ENCODE measurements around the gene KCNC1. TPM values are rescaled to one million over a fixed set of nuclear protein-coding genes. Genes with fewer than 3 reads are reported as not detected.

Gene KCNC1
- total and polyA plus RNA-seq, 2 of the 4 experiments (the other 2 are of a cell fraction): 0.03 TPM; not detected in 1

- H2AFZ ChIP-seq (replicated peaks; ENCODE audit: low read length, poor library complexity): no peak overlapping the region
- POLR2A ChIA-PET (ENCODE audit: unreplicated experiment): no interaction called here
- no peak overlapping the region for H3K4ac ChIP-seq (ENCODE audit: low read depth, low read length)
- H2AK9ac ChIP-seq (replicated peaks; ENCODE audit: low read depth, low read length, poor library complexity): no peak overlapping the region
- H2BK120ac ChIP-seq (ENCODE audit: low read depth, low read length): no peak overlapping the region
- TF ChIP-seq FOS (IDR thresholded peaks at IDR 0.05; ENCODE audit: low read depth, low read length) (no peak), BHLHE40 (IDR thresholded peaks at IDR 0.05; ENCODE audit: low read depth, low read length) (no peak), MAZ (IDR thresholded peaks at IDR 0.05; ENCODE audit: borderline replicate concordance, low read depth, low read length) (no peak), RAD21 (IDR thresholded peaks at IDR 0.05; ENCODE audit: low read length) (no peak), CTCF (conservative IDR thresholded peaks at IDR 0.05; ENCODE audit: low read depth, low read length) (no peak), POLR2A (IDR thresholded peaks at IDR 0.05; ENCODE audit: low read depth, low read length) (no peak), SMC3 (IDR thresholded peaks at IDR 0.05; ENCODE audit: low read depth, low read length) (no peak), CHD1 (IDR thresholded peaks at IDR 0.05; ENCODE audit: low read depth, low read length) (no peak), NFE2L2 (IDR thresholded peaks at IDR 0.05; ENCODE audit: low read depth, low read length) (no peak), RFX5 (IDR thresholded peaks at IDR 0.05; ENCODE audit: low read depth, low read length) (no peak), CEBPB (IDR thresholded peaks at IDR 0.05; ENCODE audit: low read depth, low read length) (no peak), USF2 (IDR thresholded peaks at IDR 0.05; ENCODE audit: low read depth, low read length) (no peak), MAFK (IDR thresholded peaks at IDR 0.05; ENCODE audit: low read depth, low read length) (no peak)
- intact Hi-C loops (cut with micrococcal nuclease) (no loop called here), in situ Hi-C loops (cut with MboI; ENCODE audit: low sequenced_read_pairs) (no loop called here), dilution Hi-C loops (cut with HindIII; ENCODE audit: low sequenced_read_pairs, unreplicated experiment) (no loop called here)
- H4K5ac ChIP-seq (ENCODE audit: low read depth, low read length): no peak overlapping the region
- no peaks in the 10 kb centered on the region for H4K20me1 ChIP-seq (ENCODE audit: insufficient read depth, low read length)
- no peaks in the 10 kb centered on the region; the same call in 1 of the 2 replicates for H3K4me1 ChIP-seq (ENCODE audit: control insufficient read depth, insufficient read depth, low read length)
- no peak overlapping the region for H3K14ac ChIP-seq (replicated peaks; ENCODE audit: low read depth, low read length)
- H2BK15ac ChIP-seq (ENCODE audit: low read depth, low read length): no peak overlapping the region
- DNase-seq (no peak), ATAC-seq (ENCODE audit: low read depth) (no peak)
- no peaks in the 10 kb centered on the region for H3K36me3 ChIP-seq (ENCODE audit: control insufficient read depth, insufficient read depth, low read length)
- H3K9me3 ChIP-seq (ENCODE audit: control insufficient read depth, insufficient read depth, low read length): no peaks in the 10 kb centered on the region
- H4K8ac ChIP-seq (ENCODE audit: low read depth in 2 of 2, low read length in 2 of 2): no peak overlapping the region
- H3K9me1 ChIP-seq (ENCODE audit: insufficient read depth, low read length): 0 out of 2 replicates have a peak, but pooled peaks cover 6% of the 10 kb centered on the region
- H3K27me3 ChIP-seq (ENCODE audit: control insufficient read depth, insufficient read depth, low read length): no peaks in the 10 kb centered on the region
- no peak overlapping the region for H2BK20ac ChIP-seq (ENCODE audit: low read depth, low read length)
- no peak overlapping the region for H3K4me3 ChIP-seq (ENCODE audit: insufficient read depth, low read depth, low read length)
- no peak overlapping the region for H3K4me2 ChIP-seq (ENCODE audit: low read depth, low read length)
- no peak overlapping the region for H3K9ac ChIP-seq (ENCODE audit: low read depth, low read length)
- H4K91ac ChIP-seq (ENCODE audit: insufficient read depth, low read depth, low read length): no peak overlapping the region
- peak overlapping the region; percentile 14; the same call in 1 of the 2 replicates for H2AK5ac ChIP-seq (ENCODE audit: low read depth, low read length)
- BruUV-seq (replicated peaks): no TSS peak
- H3K18ac ChIP-seq (ENCODE audit: low read depth, low read length): no peak overlapping the region
- no peak overlapping the region for H2BK5ac ChIP-seq (ENCODE audit: low read depth, low read length, poor library complexity, severe bottlenecking)
- no peak overlapping the region for H3K27ac ChIP-seq (ENCODE audit: insufficient read depth, low read length)
- H3K56ac ChIP-seq (ENCODE audit: extremely low read depth, insufficient read depth, low read length): no peak overlapping the region
- no peaks in the 10 kb centered on the region for H3K79me1 ChIP-seq (ENCODE audit: low read depth in 1 of 2, low read length in 2 of 2)
- H3K23ac ChIP-seq (ENCODE audit: low read depth, low read length): no peak overlapping the region
- CTCF ChIA-PET: no interaction called here
- 98% methylated on average over 5 of the region's 5 CpGs; no CpG with 5 or more reads in 1 of the 2 experiments for WGBS, 2 experiments (ENCODE audit: extremely low coverage in 2 of 2, insufficient read length in 1 of 2)
These were observed 60.4 kb downstream of the KCNC1 start for GRCh38 chr11:17794981-17795380.
